Ishikawa (cell line): ENCODE measurements around the gene MCL1.

Source experiments
- CEBPB ChIP-seq: IDR thresholded peaks from 2 replicates; pipeline ENCODE4 v1.6.1; 2012
- CREB1 ChIP-seq: IDR thresholded peaks from 2 replicates; pipeline ENCODE4 v1.6.1; 2012; ENCODE audit warnings: low read depth
- EGR1 ChIP-seq: IDR thresholded peaks from 2 replicates; pipeline ENCODE4 v1.6.1; 2012
- EP300 ChIP-seq: IDR thresholded peaks from 2 replicates; pipeline ENCODE4 v1.6.1; 2012; ENCODE audit warnings: borderline replicate concordance
- FOXM1 ChIP-seq: IDR thresholded peaks from 2 replicates; pipeline ENCODE4 v1.6.1; 2012; ENCODE audit warnings: low read depth, borderline replicate concordance
- MAX ChIP-seq: IDR thresholded peaks from 2 replicates; pipeline ENCODE4 v1.6.1; 2012
- NFIC ChIP-seq: IDR thresholded peaks from 2 replicates; pipeline ENCODE4 v1.6.1; 2012
- RAD21 ChIP-seq: IDR thresholded peaks from 2 replicates; pipeline ENCODE4 v1.6.1; 2012; ENCODE audit warnings: low read depth
- REST ChIP-seq: IDR thresholded peaks from 2 replicates; pipeline ENCODE4 v1.6.1; 2012; ENCODE audit warnings: low read depth, mild to moderate bottlenecking
- TAF1 ChIP-seq: IDR thresholded peaks from 2 replicates; pipeline ENCODE4 v1.6.1; 2012; ENCODE audit warnings: low read depth, mild to moderate bottlenecking
- TCF12 ChIP-seq: IDR thresholded peaks from 2 replicates; pipeline ENCODE4 v1.6.1; 2012; ENCODE audit warnings: low read depth
- TEAD4 ChIP-seq: IDR thresholded peaks from 2 replicates; pipeline ENCODE4 v1.6.1; 2012
- USF1 ChIP-seq: IDR thresholded peaks from 2 replicates; pipeline ENCODE4 v1.6.1; 2012
- YY1 ChIP-seq: IDR thresholded peaks from 2 replicates; pipeline ENCODE4 v1.6.1; 2012; ENCODE audit warnings: low read depth
- ZBTB7A ChIP-seq: IDR thresholded peaks from 2 replicates; pipeline ENCODE4 v1.6.1; 2012; ENCODE audit warnings: low read depth

MCL1 gene

GRCh38 chr1:150529017-150529416 is 50.4 kb downstream of the MCL1 start:
- no peak for TF ChIP-seq TEAD4
- TF ChIP-seq NFIC: no peak
- TF ChIP-seq TCF12: no peak
- no peak for TF ChIP-seq EGR1
- no peak for TF ChIP-seq CEBPB
- no peak for TF ChIP-seq USF1
- TF ChIP-seq EP300: no peak
- TF ChIP-seq RAD21: no peak
- TF ChIP-seq CREB1: no peak
- no peak for TF ChIP-seq ZBTB7A
- TF ChIP-seq REST: no peak
- TF ChIP-seq FOXM1: no peak
- no peak for TF ChIP-seq YY1
- no peak for TF ChIP-seq MAX

- TF ChIP-seq ZBTB7A: no peak
- no peak for TF ChIP-seq CREB1
Measured at GRCh38 chr1:150528196-150528595, 51.2 kb downstream of the MCL1 start.

- no peak for TF ChIP-seq NFIC
- TF ChIP-seq TCF12: no peak
- no peak for TF ChIP-seq CREB1
- no peak for TF ChIP-seq MAX
- TF ChIP-seq TAF1: no peak
- TF ChIP-seq CEBPB: no peak
- no peak for TF ChIP-seq ZBTB7A
- no peak for TF ChIP-seq FOXM1
- no peak for TF ChIP-seq RAD21
- TF ChIP-seq TEAD4: no peak
- no peak for TF ChIP-seq EP300
- TF ChIP-seq YY1: no peak
- TF ChIP-seq EGR1: no peak
- no peak for TF ChIP-seq USF1
- TF ChIP-seq REST: no peak
Measured at GRCh38 chr1:150525348-150525747, 54.1 kb downstream of the MCL1 start.
